Measurements from ENCODE around the gene SERPINF2.

GRCh38 chr17:1737531-1738291, 5.0 kb upstream of the SERPINF2 start:
- TF ChIP-seq CTCF (IDR thresholded peaks at IDR 0.05; ENCODE audit: insufficient read depth, low read length, poor library complexity, severe bottlenecking) (no peak), EZH2phosphoT487 (conservative IDR thresholded peaks at IDR 0.05; ENCODE audit: low read length) (no peak)

Data from SU-DHL-6 (cell line).